Breast epithelium (tissue), 4 donors: Measurements from ENCODE around the gene INTS15. TPM values are rescaled to one million over a fixed set of nuclear protein-coding genes. Genes with fewer than 3 reads are reported as not detected.

Source experiments
- DNase-seq, 2 donors: peaks; one replicate each; pipeline ENCODE4 v3.0.0-alpha.2; 2019; ENCODE audit warnings: low spot score in 2 of 2
- H3K27ac ChIP-seq, 2 donors: fragments of 200-600 bp; sonication (generic) in 1 of 2; one replicate each; pipeline ENCODE4 v1.5.1; 2016 to 2019; ENCODE audit warnings: mild to moderate bottlenecking in 1 of 2
- H3K27me3 ChIP-seq, 2 donors: fragments of 200-600 bp; sonication (generic) in 1 of 2; one replicate each; pipeline versions ENCODE4 v1.5.1 to v1.6.0; 2017 to 2019; ENCODE audit warnings: control low read depth in 1 of 2, mild to moderate bottlenecking in 1 of 2
- H3K36me3 ChIP-seq: fragments of 200-600 bp; one replicate; pipeline ENCODE4 v1.5.1; 2019
- H3K4me1 ChIP-seq, 2 donors: fragments of 200-600 bp; sonication (generic); one replicate each; pipeline ENCODE4 v1.5.1; 2016 to 2019; ENCODE audit warnings: control low read depth in 1 of 2
- H3K4me3 ChIP-seq, 3 donors: fragments of 200-600 bp; sonication (generic); 1 replicate in 2 of 3; 2 replicates in 1 of 3; pipeline ENCODE4 v1.5.1; 2016 to 2019; ENCODE audit warnings: mild to moderate bottlenecking in 3 of 3, moderate library complexity in 2 of 3
- H3K9me3 ChIP-seq, 2 donors: fragments of 200-600 bp; sonication (generic) in 1 of 2; one replicate each; pipeline ENCODE4 v1.5.1; 2016 to 2019; ENCODE audit warnings: control low read depth in 1 of 2
- POLR2A ChIP-seq: fragments of 450-650 bp; IDR thresholded peaks from one replicate; pipeline ENCODE4 v1.6.1; 2016; ENCODE audit warnings: antibody characterized with exemption, mild to moderate bottlenecking, moderate library complexity
- POLR2AphosphoS5 ChIP-seq, 3 donors: sonication (generic); formaldehyde crosslinking; IDR thresholded peaks; one replicate each; pipeline ENCODE4 v1.6.1; 2017; ENCODE audit warnings: antibody characterized with exemption in 3 of 3
- intact Hi-C: fragments of 100-400 bp; cut with DNase I; formaldehyde crosslinking; loops from one replicate; pipeline ENCODE4 v1.15.1; 2023; ENCODE audit warnings: low total_unique reads
- total RNA-seq, 3 donors: library from RNA; depleted of rRNA; stranded (reverse); fragments of >200 nt; gene quantifications; one replicate each; pipeline ENCODE4 v1.1.0, GENCODE V29; 2016
- TF ChIP-seq, protein P1 (sequence below), 3 donors: fragments of 450-650 bp; IDR thresholded peaks; one replicate each; pipeline ENCODE4 v1.5.1; 2016 to 2017; ENCODE audit warnings: antibody characterized with exemption in 3 of 3, mild to moderate bottlenecking in 3 of 3, moderate library complexity in 3 of 3

Gene INTS15
- 10 to 100 TPM; 22.9 to 36.4 (median 28.2) TPM for total RNA-seq

DNA sequence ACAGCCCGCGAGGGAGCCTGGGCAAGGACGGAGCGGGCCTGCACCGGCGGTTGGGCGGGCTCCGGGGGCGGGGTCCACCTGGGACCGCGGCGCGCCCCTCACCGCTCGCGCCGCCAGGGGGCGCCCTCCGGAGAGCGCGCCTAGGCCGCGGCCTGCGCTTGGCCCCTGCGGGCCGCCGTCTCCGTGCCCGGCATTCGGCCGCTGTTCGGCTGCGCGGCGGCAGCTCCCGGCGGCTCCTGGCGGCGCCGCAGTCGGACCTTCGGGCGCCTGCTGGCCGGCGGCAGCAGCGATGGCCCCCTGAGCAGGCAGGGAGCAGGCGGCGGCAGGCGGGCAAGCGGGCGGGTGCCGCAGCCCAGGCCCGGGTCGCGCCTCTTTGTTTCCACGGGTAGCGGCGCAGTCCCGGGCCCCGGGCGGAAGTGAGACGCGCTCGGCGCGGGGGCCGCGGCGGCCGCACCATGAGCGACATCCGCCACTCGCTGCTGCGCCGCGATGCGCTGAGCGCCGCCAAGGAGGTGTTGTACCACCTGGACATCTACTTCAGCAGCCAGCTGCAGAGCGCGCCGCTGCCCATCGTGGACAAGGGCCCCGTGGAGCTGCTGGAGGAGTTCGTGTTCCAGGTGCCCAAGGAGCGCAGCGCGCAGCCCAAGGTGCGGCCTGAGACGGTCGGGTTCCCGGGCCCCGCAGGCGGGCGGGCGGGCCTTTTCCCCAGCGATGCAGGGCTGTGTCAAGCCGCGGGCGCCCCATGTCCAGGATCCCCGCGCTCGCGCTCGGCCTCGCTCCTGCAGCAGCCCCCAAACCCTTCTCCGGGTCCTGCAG, at the start of gene INTS15:
Gene INTS15 (plus strand): TSS at position 193 of the 816 bp plus-strand sequence. CDS start 263 bp downstream, at position 456.
- Histone ChIP-seq H3K27me3 (no peaks in the 10 kb centered on the region), H3K27ac (peak within 1 kb of the TSS; percentile 74 to 79), H3K4me1 (peaks cover 0 to 2% of the 10 kb centered on the region in 2 donors), H3K4me3 (peak within 1 kb of the TSS; percentile 61 to 90 (median 83)), H3K9me3 (no peaks in the 10 kb centered on the region), H3K36me3 (no peaks in the 10 kb centered on the region)
- intact Hi-C loops: no loop called here
- peak; percentile 42 to 68 for DNase-seq
- TF ChIP-seq POLR2A: no peak
- TF ChIP-seq, protein P1, sequence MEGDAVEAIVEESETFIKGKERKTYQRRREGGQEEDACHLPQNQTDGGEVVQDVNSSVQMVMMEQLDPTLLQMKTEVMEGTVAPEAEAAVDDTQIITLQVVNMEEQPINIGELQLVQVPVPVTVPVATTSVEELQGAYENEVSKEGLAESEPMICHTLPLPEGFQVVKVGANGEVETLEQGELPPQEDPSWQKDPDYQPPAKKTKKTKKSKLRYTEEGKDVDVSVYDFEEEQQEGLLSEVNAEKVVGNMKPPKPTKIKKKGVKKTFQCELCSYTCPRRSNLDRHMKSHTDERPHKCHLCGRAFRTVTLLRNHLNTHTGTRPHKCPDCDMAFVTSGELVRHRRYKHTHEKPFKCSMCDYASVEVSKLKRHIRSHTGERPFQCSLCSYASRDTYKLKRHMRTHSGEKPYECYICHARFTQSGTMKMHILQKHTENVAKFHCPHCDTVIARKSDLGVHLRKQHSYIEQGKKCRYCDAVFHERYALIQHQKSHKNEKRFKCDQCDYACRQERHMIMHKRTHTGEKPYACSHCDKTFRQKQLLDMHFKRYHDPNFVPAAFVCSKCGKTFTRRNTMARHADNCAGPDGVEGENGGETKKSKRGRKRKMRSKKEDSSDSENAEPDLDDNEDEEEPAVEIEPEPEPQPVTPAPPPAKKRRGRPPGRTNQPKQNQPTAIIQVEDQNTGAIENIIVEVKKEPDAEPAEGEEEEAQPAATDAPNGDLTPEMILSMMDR (IDR thresholded peaks at IDR 0.05): peak in 1 of 3 donors; percentile 97

DNA sequence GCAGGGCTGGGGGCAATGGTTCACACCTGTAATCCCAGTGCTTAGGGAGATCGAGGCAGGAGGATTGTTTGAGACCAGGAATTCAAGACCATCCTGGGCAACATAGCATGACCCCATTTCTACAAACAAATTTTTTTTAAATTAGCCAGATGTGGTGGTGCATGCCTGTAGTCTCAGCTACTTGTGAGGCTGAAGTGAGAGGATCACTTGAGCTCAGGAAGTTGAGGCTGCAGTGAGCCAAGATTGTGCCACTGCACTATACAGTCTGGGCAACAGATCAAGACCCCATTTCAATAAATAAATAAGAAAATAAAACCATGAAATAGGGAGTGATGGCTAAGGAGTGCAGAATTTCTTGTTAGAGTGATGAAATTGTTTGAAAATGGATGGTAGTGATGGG, 47.5 kb upstream of the INTS15 start:
- Histone ChIP-seq H3K36me3 (no peaks in the 10 kb centered on the region), H3K27me3 (peaks cover 0 to 22% of the 10 kb centered on the region in 2 donors), H3K4me1 (no peaks in the 10 kb centered on the region), H3K9me3 (no peaks in the 10 kb centered on the region), H3K27ac (no peak overlapping the region), H3K4me3 (no peak overlapping the region)
- TF ChIP-seq POLR2AphosphoS5 (IDR thresholded peaks at IDR 0.05) (no peak), POLR2A (no peak)
- TF ChIP-seq, protein P1 (IDR thresholded peaks at IDR 0.05): no peak
- DNase-seq: no peak
- intact Hi-C loops: no loop called here

DNA sequence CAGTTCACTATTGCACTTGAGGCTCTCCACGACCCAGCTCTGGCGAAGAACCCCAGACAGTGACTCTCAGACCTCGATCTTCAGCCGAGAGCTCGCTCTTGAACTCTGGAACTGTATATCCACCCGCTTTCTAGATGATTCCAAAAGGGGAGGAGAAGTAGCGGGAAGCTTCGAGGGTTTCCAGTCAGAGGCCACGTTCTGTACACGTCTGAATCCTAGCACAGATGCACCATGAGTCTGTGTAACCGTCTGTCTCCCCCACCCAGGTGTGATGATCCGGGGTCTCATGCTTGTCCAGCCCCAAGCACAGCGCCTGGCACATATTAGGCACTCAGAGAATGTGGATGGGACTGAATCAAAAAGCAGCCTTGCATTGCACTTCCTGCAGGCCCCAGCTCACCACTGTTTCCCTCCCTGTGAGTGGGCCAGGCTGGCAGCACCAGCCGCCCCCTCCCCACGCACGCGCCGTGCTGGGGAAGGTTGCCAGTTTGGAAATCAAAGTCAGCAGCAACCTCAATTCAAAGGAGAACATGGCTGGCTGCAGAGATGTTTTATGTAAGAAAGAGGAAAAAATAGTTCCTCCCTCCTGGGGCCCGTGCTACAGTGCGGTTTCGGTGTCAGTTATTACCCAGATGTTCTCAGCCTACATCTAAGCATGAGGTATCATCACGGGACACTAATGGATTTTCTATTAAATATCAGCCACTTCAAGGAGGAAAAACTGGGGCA, 44.3 kb upstream of the INTS15 start:
- no peak for DNase-seq
- TF ChIP-seq, protein P1 (IDR thresholded peaks at IDR 0.05): no peak
- no peak for TF ChIP-seq POLR2A
- TF ChIP-seq POLR2AphosphoS5 (IDR thresholded peaks at IDR 0.05): no peak
- Histone ChIP-seq H3K4me1 (no peaks in the 10 kb centered on the region), H3K9me3 (no peaks in the 10 kb centered on the region), H3K4me3 (no peak overlapping the region), H3K36me3 (no peaks in the 10 kb centered on the region), H3K27ac (no peak overlapping the region), H3K27me3 (no peaks in the 10 kb centered on the region)
- intact Hi-C loops: no loop called here

DNA sequence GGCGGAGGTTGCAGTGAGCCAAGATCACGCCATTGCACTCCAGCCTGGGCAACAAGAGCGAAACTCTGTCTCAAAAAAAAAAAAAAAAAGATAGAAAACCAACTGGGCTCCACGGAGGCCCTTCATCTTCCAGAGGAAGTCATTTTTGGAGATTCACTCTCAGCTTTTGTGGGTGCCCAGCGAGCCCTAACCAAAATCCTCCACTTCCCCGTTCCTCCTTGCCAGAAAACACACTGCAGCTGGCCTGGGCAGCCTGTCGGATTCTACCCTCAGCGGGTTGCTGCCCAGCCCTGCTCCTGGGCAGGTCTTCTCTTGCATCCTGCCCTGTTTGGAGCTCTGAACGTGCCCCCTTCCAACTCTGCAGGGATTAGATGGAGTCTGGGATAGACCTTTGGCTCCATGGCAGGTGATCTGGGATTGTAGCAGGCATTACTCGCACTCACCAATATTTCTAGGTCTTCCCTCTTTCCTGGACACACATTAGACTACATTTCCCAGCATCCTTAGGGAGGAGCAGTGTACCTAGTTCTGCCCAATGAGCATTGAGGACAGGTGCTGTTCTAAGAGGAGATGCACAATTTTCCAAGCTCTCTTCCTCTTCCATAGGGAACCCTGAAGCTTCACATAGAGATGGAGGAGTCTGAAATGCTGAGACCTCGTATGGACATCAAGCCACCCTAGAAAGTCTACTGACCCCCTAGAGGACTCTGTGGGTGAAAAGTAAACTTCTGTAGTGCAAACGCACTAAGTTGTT, 43.1 kb upstream of the INTS15 start:
- Histone ChIP-seq H3K4me1 (no peaks in the 10 kb centered on the region), H3K4me3 (no peak overlapping the region), H3K27me3 (no peaks in the 10 kb centered on the region), H3K9me3 (no peaks in the 10 kb centered on the region), H3K36me3 (no peaks in the 10 kb centered on the region), H3K27ac (no peak overlapping the region)
- no peak for DNase-seq
- intact Hi-C loops: no loop called here
- TF ChIP-seq, protein P1 (IDR thresholded peaks at IDR 0.05): no peak
- TF ChIP-seq POLR2AphosphoS5 (IDR thresholded peaks at IDR 0.05) (no peak), POLR2A (no peak)
